ENCODE data around the gene PROB1.

The PROB1 gene

GRCh38 chr5:139394123-139394653, 716 bp downstream of the PROB1 start:
- Histone ChIP-seq H2AK5ac (ENCODE audit: low read depth, low read length) (peak overlapping the region; percentile 91), H3K4me1 (ENCODE audit: control insufficient read depth in 2 of 2, insufficient read depth in 1 of 2, low read depth in 1 of 2, low read length in 2 of 2) (peaks cover 0 to 6% of the 10 kb centered on the region in 2 donors)

GRCh38 chr5:139393497-139394122, 1.3 kb downstream of the PROB1 start:
- H3K4ac ChIP-seq (ENCODE audit: low read length): no peak overlapping the region
- WGBS, 2 donors (ENCODE audit: extremely low coverage in 2 of 2, insufficient read length in 2 of 2, insufficient replicate concordance in 1 of 2): no CpG with 5 or more reads among the region's 49 CpGs
- peaks cover 0 to 6% of the 10 kb centered on the region in 2 donors for H3K4me1 ChIP-seq (ENCODE audit: control insufficient read depth in 2 of 2, insufficient read depth in 1 of 2, low read depth in 1 of 2, low read length in 2 of 2)
- peak overlapping the region; percentile 77 for H3K4me2 ChIP-seq (ENCODE audit: insufficient read depth, low read length, poor library complexity, severe bottlenecking)
- peak overlapping the region; percentile 91 for H2AK5ac ChIP-seq (ENCODE audit: low read depth, low read length)
- no peak overlapping the region for H3K27ac ChIP-seq (replicated peaks; ENCODE audit: low read length)
- peak overlapping the region; percentile 50 for H3K9ac ChIP-seq (ENCODE audit: low read depth, low read length, poor library complexity)
- no peak overlapping the region for H2BK5ac ChIP-seq (ENCODE audit: low read length)
- no peaks in the 10 kb centered on the region for H3K36me3 ChIP-seq (replicated peaks in 1 of 2; ENCODE audit: control insufficient read depth in 2 of 2, insufficient read depth in 2 of 2, low read length in 2 of 2)
- peaks cover 2% of the 10 kb centered on the region for H3K79me1 ChIP-seq (ENCODE audit: low read depth, low read length)
- H4K8ac ChIP-seq (ENCODE audit: low read depth, low read length): peak overlapping the region; percentile 48
- H2AFZ ChIP-seq (ENCODE audit: low read length): peak overlapping the region; percentile 87
- peak overlapping the region; percentile 63 for H3K14ac ChIP-seq (ENCODE audit: low read length)
- DNase-seq (ENCODE audit: low spot score): no peak
- peak overlapping the region in 1 of 2 donors; percentile 76 for H3K4me3 ChIP-seq (ENCODE audit: low read length in 2 of 2)
- peaks cover 0 to 17% of the 10 kb centered on the region in 2 donors for H3K9me3 ChIP-seq (replicated peaks in 1 of 2; ENCODE audit: control insufficient read depth in 2 of 2, insufficient read depth in 1 of 2, low read depth in 1 of 2, low read length in 2 of 2)
- peak overlapping the region; percentile 58 for H3K23ac ChIP-seq (ENCODE audit: low read depth, low read length, poor library complexity)
- H3K27me3 ChIP-seq (ENCODE audit: control insufficient read depth in 3 of 3, insufficient read depth in 3 of 3, low read depth in 1 of 3, low read length in 3 of 3): peaks cover 25 to 52% (median 46%) of the 10 kb centered on the region in 3 experiments
- H3K18ac ChIP-seq (ENCODE audit: low read length): peak overlapping the region; percentile 93
- H2BK15ac ChIP-seq (ENCODE audit: low read length): peak overlapping the region; percentile 49
- H4K91ac ChIP-seq (ENCODE audit: low read depth, low read length, poor library complexity): no peak overlapping the region
- no peak overlapping the region for H2BK12ac ChIP-seq (ENCODE audit: low read length)
- peak overlapping the region; percentile 39 for H2BK120ac ChIP-seq (ENCODE audit: low read depth, low read length)

More at GRCh38 chr5:139394123-139394653, 716 bp downstream of the PROB1 start:
- peak overlapping the region; percentile 76 for H3K23ac ChIP-seq (ENCODE audit: low read depth, low read length, poor library complexity)
- H3K36me3 ChIP-seq (replicated peaks in 1 of 2; ENCODE audit: control insufficient read depth in 2 of 2, insufficient read depth in 2 of 2, low read length in 2 of 2): no peaks in the 10 kb centered on the region
- H3K4me2 ChIP-seq (ENCODE audit: insufficient read depth, low read length, poor library complexity, severe bottlenecking): peak overlapping the region; percentile 77
- peak overlapping the region; percentile 39 for H2BK120ac ChIP-seq (ENCODE audit: low read depth, low read length)
- no peak for DNase-seq (ENCODE audit: low spot score)
- H4K91ac ChIP-seq (ENCODE audit: low read depth, low read length, poor library complexity): no peak overlapping the region
- H2BK12ac ChIP-seq (ENCODE audit: low read length): peak overlapping the region; percentile 6
- H2AFZ ChIP-seq (ENCODE audit: low read length): peak overlapping the region; percentile 87
- H3K9me3 ChIP-seq (replicated peaks in 1 of 2; ENCODE audit: control insufficient read depth in 2 of 2, insufficient read depth in 1 of 2, low read depth in 1 of 2, low read length in 2 of 2): peaks cover 0 to 17% of the 10 kb centered on the region in 2 donors
- no peak overlapping the region for H3K27ac ChIP-seq (replicated peaks; ENCODE audit: low read length)
- H3K4ac ChIP-seq (ENCODE audit: low read length): peak overlapping the region; percentile 66
- peak overlapping the region; percentile 80 for H3K9ac ChIP-seq (ENCODE audit: low read depth, low read length, poor library complexity)
- peak overlapping the region; percentile 95 for H3K18ac ChIP-seq (ENCODE audit: low read length)
- peak overlapping the region; percentile 81 for H2BK15ac ChIP-seq (ENCODE audit: low read length)
- H3K27me3 ChIP-seq (ENCODE audit: control insufficient read depth in 3 of 3, insufficient read depth in 3 of 3, low read depth in 1 of 3, low read length in 3 of 3): peaks cover 25 to 52% (median 46%) of the 10 kb centered on the region in 3 experiments
- peak overlapping the region; percentile 6 to 76 for H3K4me3 ChIP-seq (ENCODE audit: low read length in 2 of 2)
- peak overlapping the region; percentile 71 for H3K14ac ChIP-seq (ENCODE audit: low read length)
- peak overlapping the region; percentile 48 for H4K8ac ChIP-seq (ENCODE audit: low read depth, low read length)
- no peak overlapping the region for H2BK5ac ChIP-seq (ENCODE audit: low read length)
- no CpG with 5 or more reads among the region's 62 CpGs for WGBS, 2 donors (ENCODE audit: extremely low coverage in 2 of 2, insufficient read length in 2 of 2, insufficient replicate concordance in 1 of 2)
- peaks cover 2% of the 10 kb centered on the region for H3K79me1 ChIP-seq (ENCODE audit: low read depth, low read length)

GRCh38 chr5:139392678-139393496, 2.0 kb downstream of the PROB1 start:
- Histone ChIP-seq H3K9me3 (replicated peaks in 1 of 2; ENCODE audit: control insufficient read depth in 2 of 2, insufficient read depth in 1 of 2, low read depth in 1 of 2, low read length in 2 of 2) (peaks cover 0 to 17% of the 10 kb centered on the region in 2 donors), H3K9ac (ENCODE audit: low read depth, low read length, poor library complexity) (peak overlapping the region; percentile 88), H4K8ac (ENCODE audit: low read depth, low read length) (peak overlapping the region; percentile 48), H2BK15ac (ENCODE audit: low read length) (peak overlapping the region; percentile 85), H3K14ac (ENCODE audit: low read length) (peak overlapping the region; percentile 89), H2AK5ac (ENCODE audit: low read depth, low read length) (peak overlapping the region; percentile 4), H3K18ac (ENCODE audit: low read length) (peak overlapping the region; percentile 95), H3K36me3 (replicated peaks in 1 of 2; ENCODE audit: control insufficient read depth in 2 of 2, insufficient read depth in 2 of 2, low read length in 2 of 2) (no peaks in the 10 kb centered on the region), H3K79me1 (ENCODE audit: low read depth, low read length) (peaks cover 2% of the 10 kb centered on the region), H3K4me3 (ENCODE audit: low read length in 2 of 2) (peak overlapping the region; percentile 12 to 72), H2BK12ac (ENCODE audit: low read length) (peak overlapping the region; percentile 22), H3K4me2 (ENCODE audit: insufficient read depth, low read length, poor library complexity, severe bottlenecking) (peak overlapping the region; percentile 66), H4K91ac (ENCODE audit: low read depth, low read length, poor library complexity) (no peak overlapping the region), H3K27me3 (ENCODE audit: control insufficient read depth in 3 of 3, insufficient read depth in 3 of 3, low read depth in 1 of 3, low read length in 3 of 3) (peaks cover 25 to 52% (median 46%) of the 10 kb centered on the region in 3 experiments), H2BK5ac (ENCODE audit: low read length) (no peak overlapping the region), H2BK120ac (ENCODE audit: low read depth, low read length) (no peak overlapping the region), H3K4me1 (ENCODE audit: control insufficient read depth in 2 of 2, insufficient read depth in 1 of 2, low read depth in 1 of 2, low read length in 2 of 2) (peaks cover under 1 to 9% of the 10 kb centered on the region in 2 donors), H2AFZ (ENCODE audit: low read length) (peak overlapping the region; percentile 87), H3K27ac (replicated peaks; ENCODE audit: low read length) (no peak overlapping the region), H3K23ac (ENCODE audit: low read depth, low read length, poor library complexity) (peak overlapping the region; percentile 98), H3K4ac (ENCODE audit: low read length) (no peak overlapping the region)
- WGBS, 2 donors (ENCODE audit: extremely low coverage in 2 of 2, insufficient read length in 2 of 2, insufficient replicate concordance in 1 of 2): no CpG with 5 or more reads among the region's 77 CpGs
- no peak for DNase-seq (ENCODE audit: low spot score)
